GM10248 (cell line): ENCODE measurements around the gene GBX1.

Experiments used
- CTCF ChIA-PET: fragments of 300-600 bp; sonication (Branson Sonifier 250); formaldehyde crosslinking; extraction: SDS; loops from one replicate; lab custom pipeline; 2021; ENCODE audit warnings: antibody characterized with exemption; lab: Yijun Ruan, JAX
- POLR2A ChIA-PET: fragments of 350-650 bp; sonication (Branson Sonifier 250); formaldehyde crosslinking; extraction: SDS; loops from one replicate; lab custom pipeline; 2020; ENCODE audit warnings: antibody characterized with exemption; lab: Yijun Ruan, JAX
- DNase-seq: peaks from one replicate; pipeline ENCODE4 v3.0.0; 2012; ENCODE audit errors: extremely low spot score
- CTCF ChIP-seq: IDR thresholded peaks from 2 replicates; pipeline ENCODE4 v1.5.1; 2012; ENCODE audit warnings: mild to moderate bottlenecking, low read depth; ENCODE audit errors: extremely low read depth, missing control alignments, control extremely low read depth

The GBX1 gene

GRCh38 chr7:151197932-151198331 lies 30.4 kb upstream of the GBX1 start:
- no peak for TF ChIP-seq CTCF
- ChIA-PET CTCF (no interaction called here), POLR2A (no interaction called here)
- no peak for DNase-seq

GRCh38 chr7:151195616-151196450 lies 28.3 kb upstream of the GBX1 start:
- CTCF ChIA-PET = interaction anchor here (0.6 to 1.2 kb wide), 2 partner anchors 24 to 49 kb away, joined by 3 read pairs; no protein-coding TSS in a partner anchor
- no peak for TF ChIP-seq CTCF
- POLR2A ChIA-PET = no interaction called here
- DNase-seq = no peak

- CTCF ChIA-PET = interaction anchor here (1.0 to 1.2 kb wide), 2 partner anchors 26 to 50 kb away, joined by 3 read pairs; no protein-coding TSS in a partner anchor
- no peak for TF ChIP-seq CTCF
- POLR2A ChIA-PET = no interaction called here
- DNase-seq = no peak
Measured at GRCh38 chr7:151194188-151194587, 26.7 kb upstream of the GBX1 start.

- ChIA-PET CTCF (interaction anchor here (1.0 kb wide), 1 partner anchor 51 kb away, joined by 3 read pairs; no protein-coding TSS in a partner anchor), POLR2A (no interaction called here)
- DNase-seq = no peak
- no peak for TF ChIP-seq CTCF
Measured at GRCh38 chr7:151193203-151193978, 25.9 kb upstream of the GBX1 start.

GRCh38 chr7:151192002-151192539 lies 24.6 kb upstream of the GBX1 start:
- TF ChIP-seq CTCF = no peak
- no peak for DNase-seq
- ChIA-PET CTCF (no interaction called here), POLR2A (no interaction called here)

- POLR2A ChIA-PET = no interaction called here
Measured at GRCh38 chr7:151191544-151191943, 24.1 kb upstream of the GBX1 start.

More at GRCh38 chr7:151191544-151191943, 24.1 kb upstream of the GBX1 start:
- CTCF ChIA-PET = no interaction called here
- DNase-seq = no peak
- no peak for TF ChIP-seq CTCF
